IMR-90 (cell line): ENCODE results near the gene GBX2. TPM values are rescaled to one million over a fixed set of nuclear protein-coding genes. Genes with fewer than 3 reads are reported as not detected.

Source experiments
- ATAC-seq: fragments of 200-7000 bp; cut with Tn5 transposase; 2 replicates; pipeline ENCODE4 v1.9.1; 2020; ENCODE audit warnings: low read depth, mild to moderate bottlenecking, moderate library complexity
- BruUV-seq: library from RNA; stranded (reverse); fragments of 400-500 nt; replicated peaks from 2 replicates; lab custom pipeline; 2021; lab: Mats Ljungman, UMichigan
- CTCF ChIA-PET: fragments of 300-600 bp; formaldehyde crosslinking; extraction: SDS; loops from one replicate; lab custom pipeline; 2021; ENCODE audit warnings: antibody characterized with exemption; lab: Yijun Ruan, JAX
- POLR2A ChIA-PET: fragments of 300-600 bp; sonication (Branson Sonifier 250); formaldehyde crosslinking; loops from one replicate; lab custom pipeline; 2022; ENCODE audit warnings: antibody characterized with exemption; ENCODE audit not compliant: unreplicated experiment; lab: Charles Lee
- DNase-seq: peaks from one replicate; pipeline ENCODE4 v3.0.0; 2013
- H2AFZ ChIP-seq: replicated peaks from 2 replicates; pipeline ENCODE3; 2013; ENCODE audit warnings: low read length, mild to moderate bottlenecking; ENCODE audit not compliant: poor library complexity
- H2AK5ac ChIP-seq: 2 replicates; pipeline ENCODE4 v1.6.1; 2013; ENCODE audit warnings: low read depth, low read length, inconsistent platforms
- H2AK9ac ChIP-seq: replicated peaks from 2 replicates; pipeline ENCODE3; 2013; ENCODE audit warnings: mild to moderate bottlenecking, low read depth, low read length, moderate library complexity; ENCODE audit not compliant: poor library complexity
- H2BK120ac ChIP-seq: 2 replicates; pipeline ENCODE4 v1.6.1; 2013; ENCODE audit warnings: low read depth, low read length, inconsistent platforms
- H2BK15ac ChIP-seq: 3 replicates; pipeline ENCODE4 v1.6.1; 2013; ENCODE audit warnings: low read depth, low read length, inconsistent platforms
- H2BK20ac ChIP-seq: 2 replicates; pipeline ENCODE4 v1.6.1; 2013; ENCODE audit warnings: low read depth, mild to moderate bottlenecking, inconsistent platforms, low read length, moderate library complexity
- H2BK5ac ChIP-seq: 2 replicates; pipeline ENCODE4 v1.6.1; 2013; ENCODE audit warnings: mild to moderate bottlenecking, low read depth, low read length, inconsistent platforms; ENCODE audit not compliant: poor library complexity, severe bottlenecking
- H3K14ac ChIP-seq: replicated peaks from 2 replicates; pipeline ENCODE4 v1.6.1; 2013; ENCODE audit warnings: low read depth, low read length, inconsistent platforms
- H3K18ac ChIP-seq: 2 replicates; pipeline ENCODE4 v1.6.1; 2013; ENCODE audit warnings: low read depth, low read length, control low read depth
- H3K23ac ChIP-seq: 2 replicates; pipeline ENCODE4 v1.6.1; 2013; ENCODE audit warnings: low read depth, low read length, inconsistent platforms
- H3K27ac ChIP-seq: 2 replicates; pipeline ENCODE4 v1.5.1; 2013; ENCODE audit warnings: mild to moderate bottlenecking, control low read depth, low read length; ENCODE audit not compliant: insufficient read depth
- H3K27me3 ChIP-seq: 2 replicates; pipeline ENCODE4 v1.6.1; 2013; ENCODE audit warnings: low read length; ENCODE audit not compliant: control insufficient read depth, insufficient read depth
- H3K36me3 ChIP-seq: 2 replicates; pipeline ENCODE4 v1.6.1; 2013; ENCODE audit warnings: low read length, mixed read lengths; ENCODE audit not compliant: control insufficient read depth, insufficient read depth
- H3K4ac ChIP-seq: 2 replicates; pipeline ENCODE4 v1.6.1; 2013; ENCODE audit warnings: low read depth, low read length, inconsistent platforms
- H3K4me1 ChIP-seq: 2 replicates; pipeline ENCODE4 v1.6.1; 2013; ENCODE audit warnings: low read length, mixed read lengths; ENCODE audit not compliant: control insufficient read depth, insufficient read depth
- H3K4me2 ChIP-seq: 2 replicates; pipeline ENCODE4 v1.6.1; 2013; ENCODE audit warnings: low read depth, mild to moderate bottlenecking, control low read depth, low read length, moderate library complexity
- H3K4me3 ChIP-seq: 2 replicates; pipeline ENCODE4 v1.5.1; 2013; ENCODE audit warnings: low read depth, mild to moderate bottlenecking, control low read depth, low read length, moderate library complexity; ENCODE audit not compliant: insufficient read depth
- H3K56ac ChIP-seq: 2 replicates; pipeline ENCODE4 v1.6.1; 2013; ENCODE audit warnings: low read length, inconsistent platforms; ENCODE audit not compliant: insufficient read depth; ENCODE audit errors: extremely low read depth
- H3K79me1 ChIP-seq, 2 experiments: 2 replicates each; pipeline ENCODE4 v1.6.1; 2013; ENCODE audit warnings: low read length in 2 of 2, inconsistent platforms in 1 of 2, low read depth in 1 of 2
- H3K9ac ChIP-seq: 2 replicates; pipeline ENCODE4 v1.6.1; 2013; ENCODE audit warnings: low read depth, low read length, control low read depth
- H3K9me1 ChIP-seq: 2 replicates; pipeline ENCODE4 v1.6.1; 2013; ENCODE audit warnings: low read length, inconsistent platforms; ENCODE audit not compliant: insufficient read depth
- H3K9me3 ChIP-seq: 2 replicates; pipeline ENCODE4 v1.6.1; 2013; ENCODE audit warnings: low read length; ENCODE audit not compliant: control insufficient read depth, insufficient read depth
- H4K20me1 ChIP-seq: 2 replicates; pipeline ENCODE4 v1.6.1; 2013; ENCODE audit warnings: low read length, inconsistent platforms; ENCODE audit not compliant: insufficient read depth
- H4K5ac ChIP-seq: 2 replicates; pipeline ENCODE4 v1.6.1; 2013; ENCODE audit warnings: mild to moderate bottlenecking, low read depth, low read length, control low read depth
- H4K8ac ChIP-seq, 2 experiments: 2 replicates each; pipeline ENCODE4 v1.6.1; 2013; ENCODE audit warnings: low read depth in 2 of 2, low read length in 2 of 2, control low read depth in 1 of 2, inconsistent platforms in 1 of 2
- H4K91ac ChIP-seq: 2 replicates; pipeline ENCODE4 v1.6.1; 2013; ENCODE audit warnings: low read depth, low read length, inconsistent platforms; ENCODE audit not compliant: insufficient read depth
- BHLHE40 ChIP-seq: fragments of 150-350 bp; IDR thresholded peaks from 2 replicates; pipeline ENCODE4 v1.6.1; 2016; ENCODE audit warnings: mild to moderate bottlenecking, low read depth, low read length
- CHD1 ChIP-seq: IDR thresholded peaks from 2 replicates; pipeline ENCODE4 v1.6.1; 2012; ENCODE audit warnings: low read depth, low read length, improper control_type of control experiment
- CTCF ChIP-seq: conservative IDR thresholded peaks from 2 replicates; pipeline ENCODE4 v1.5.1; 2012; ENCODE audit warnings: mild to moderate bottlenecking, low read depth, low read length, improper control_type of control experiment
- ELK1 ChIP-seq: fragments of 150-350 bp; IDR thresholded peaks from 2 replicates; pipeline ENCODE4 v1.6.1; 2016; ENCODE audit warnings: low read depth, mild to moderate bottlenecking, low read length, moderate library complexity, borderline replicate concordance
- FOS ChIP-seq: fragments of 150-350 bp; IDR thresholded peaks from 2 replicates; pipeline ENCODE4 v1.6.1; 2016; ENCODE audit warnings: low read depth, low read length
- MAFK ChIP-seq: IDR thresholded peaks from 2 replicates; pipeline ENCODE4 v1.6.1; 2012; ENCODE audit warnings: low read depth, low read length, improper control_type of control experiment
- MAZ ChIP-seq: IDR thresholded peaks from 2 replicates; pipeline ENCODE4 v1.6.1; 2012; ENCODE audit warnings: low read depth, mild to moderate bottlenecking, low read length, improper control_type of control experiment, moderate library complexity, borderline replicate concordance
- MXI1 ChIP-seq: IDR thresholded peaks from 2 replicates; pipeline ENCODE4 v1.6.1; 2012; ENCODE audit warnings: low read depth, mild to moderate bottlenecking, low read length, moderate library complexity, borderline replicate concordance
- POLR2A ChIP-seq: IDR thresholded peaks from 2 replicates; pipeline ENCODE4 v1.6.1; 2012; ENCODE audit warnings: mild to moderate bottlenecking, low read depth, low read length
- RCOR1 ChIP-seq: IDR thresholded peaks from 2 replicates; pipeline ENCODE4 v1.6.1; 2012; ENCODE audit warnings: mild to moderate bottlenecking, low read length, improper control_type of control experiment; ENCODE audit not compliant: insufficient replicate concordance
- RFX5 ChIP-seq: IDR thresholded peaks from 2 replicates; pipeline ENCODE4 v1.8.0; 2012; ENCODE audit warnings: low read depth, mild to moderate bottlenecking, low read length, moderate library complexity
- SMC3 ChIP-seq: fragments of 150-350 bp; IDR thresholded peaks from 2 replicates; pipeline ENCODE4 v1.6.1; 2016; ENCODE audit warnings: low read depth, mild to moderate bottlenecking, antibody characterized with exemption, low read length, moderate library complexity
- WGBS, 2 experiments: methylation state at CpG; one replicate each; pipeline versions ENCODE4 v1.1.5 to v1.1.7; 2013; ENCODE audit warnings: missing lambda C conversion rate in 2 of 2; ENCODE audit not compliant: insufficient read length in 1 of 2; ENCODE audit errors: extremely low coverage in 2 of 2; 5-methylcytosine and 5-hydroxymethylcytosine counted together
- dilution Hi-C: fragments of 300-500 bp; cut with HindIII; formaldehyde crosslinking; loops from one replicate; pipeline ENCODE4 v1.14.3; 2018; ENCODE audit warnings: low sequenced_read_pairs; ENCODE audit not compliant: unreplicated experiment
- in situ Hi-C: fragments of 300-500 bp; cut with MboI; formaldehyde crosslinking; loops from 3 replicates; pipeline ENCODE4 v1.14.3; 2019; ENCODE audit warnings: low sequenced_read_pairs, inconsistent platforms, mixed read lengths
- intact Hi-C: fragments of 100-400 bp; cut with micrococcal nuclease; formaldehyde crosslinking; loops from 2 replicates; pipeline ENCODE4 v1.10.0; 2022
- polyA plus RNA-seq, 3 experiments: library from polyadenylated mRNA; depleted of rRNA; stranded (reverse); fragments of >200 nt; gene quantifications; 2 replicates each; pipeline ENCODE4 v1.2.3, GENCODE V29; 2012; ENCODE audit warnings: low replicate concordance in 1 of 3
- total RNA-seq: library from RNA; depleted of rRNA; stranded (reverse); fragments of >200 nt; gene quantifications from 2 replicates; pipeline ENCODE4 v1.2.3, GENCODE V29; 2012

The GBX2 gene
- total and polyA plus RNA-seq, 2 of the 4 experiments (the other 2 are of a cell fraction) = 0.10 TPM; not detected in 1

- Histone ChIP-seq H3K18ac (no peak overlapping the region), H4K8ac (no peak overlapping the region), H4K5ac (no peak overlapping the region), H3K36me3 (no peaks in the 10 kb centered on the region), H3K79me1 (no peaks in the 10 kb centered on the region), H2AFZ (no peak overlapping the region), H2AK9ac (no peak overlapping the region), H3K14ac (no peak overlapping the region), H3K9me3 (no peaks in the 10 kb centered on the region), H2BK15ac (no peak overlapping the region), H3K23ac (no peak overlapping the region), H4K20me1 (no peaks in the 10 kb centered on the region), H2BK5ac (no peak overlapping the region), H3K27ac (no peak overlapping the region), H3K9ac (no peak overlapping the region), H2BK20ac (no peak overlapping the region), H2AK5ac (no peak overlapping the region), H3K4me3 (no peak overlapping the region), H3K4me1 (peaks cover 6% of the 10 kb centered on the region), H3K4ac (no peak overlapping the region), H3K27me3 (peaks cover 37% of the 10 kb centered on the region), H3K4me2 (no peak overlapping the region), H2BK120ac (no peak overlapping the region), H3K9me1 (no peaks in the 10 kb centered on the region), H3K56ac (no peak overlapping the region), H4K91ac (no peak overlapping the region)
- intact Hi-C loops (loop anchor here (1.0 to 10.0 kb wide), 2 partner anchors 232 to 374 kb away; no protein-coding TSS in a partner anchor), dilution Hi-C loops (loop anchor here (25.0 kb wide), 1 partner anchor 390 kb away; no protein-coding TSS in a partner anchor), in situ Hi-C loops (loop anchor here (5.0 kb wide), 1 partner anchor 410 kb away; no protein-coding TSS in a partner anchor)
- WGBS, 2 experiments = 34% methylated on average over 4 of the region's 21 CpGs; no CpG with 5 or more reads in 1 of the 2 experiments
- ChIA-PET POLR2A (no interaction called here), CTCF (no interaction called here)
- DNase-seq (no peak), ATAC-seq (no peak)
- no TSS peak for BruUV-seq
- TF ChIP-seq SMC3 (no peak), RCOR1 (no peak), ELK1 (no peak), FOS (no peak), RFX5 (no peak), MAZ (no peak), CTCF (no peak), MAFK (no peak), BHLHE40 (no peak), POLR2A (no peak), CHD1 (no peak), MXI1 (no peak)
Observed at GRCh38 chr2:236176951-236177350, 8.8 kb upstream of the GBX2 start.
